Keratinocyte (primary cell): ENCODE measurements around the gene BCL11B.

Experiments
- EZH2 ChIP-seq: IDR thresholded peaks from one replicate; pipeline ENCODE4 v1.6.1; 2012; ENCODE audit warnings: inconsistent platforms, mild to moderate bottlenecking, low read length, moderate library complexity
- TF ChIP-seq, protein P1 (sequence below), 3 experiments: IDR thresholded peaks in 1 of 3; conservative IDR thresholded peaks in 1 of 3; optimal IDR thresholded peaks in 1 of 3; 2 replicates in 2 of 3; 3 replicates in 1 of 3; pipeline versions ENCODE3 to v1.5.1; 2011; ENCODE audit warnings: low read length in 3 of 3, mild to moderate bottlenecking in 3 of 3, moderate library complexity in 2 of 3, control low read depth in 1 of 3, inconsistent platforms in 1 of 3; ENCODE audit not compliant: insufficient read depth in 2 of 3; ENCODE audit errors: extremely low read depth in 1 of 3

DNA sequence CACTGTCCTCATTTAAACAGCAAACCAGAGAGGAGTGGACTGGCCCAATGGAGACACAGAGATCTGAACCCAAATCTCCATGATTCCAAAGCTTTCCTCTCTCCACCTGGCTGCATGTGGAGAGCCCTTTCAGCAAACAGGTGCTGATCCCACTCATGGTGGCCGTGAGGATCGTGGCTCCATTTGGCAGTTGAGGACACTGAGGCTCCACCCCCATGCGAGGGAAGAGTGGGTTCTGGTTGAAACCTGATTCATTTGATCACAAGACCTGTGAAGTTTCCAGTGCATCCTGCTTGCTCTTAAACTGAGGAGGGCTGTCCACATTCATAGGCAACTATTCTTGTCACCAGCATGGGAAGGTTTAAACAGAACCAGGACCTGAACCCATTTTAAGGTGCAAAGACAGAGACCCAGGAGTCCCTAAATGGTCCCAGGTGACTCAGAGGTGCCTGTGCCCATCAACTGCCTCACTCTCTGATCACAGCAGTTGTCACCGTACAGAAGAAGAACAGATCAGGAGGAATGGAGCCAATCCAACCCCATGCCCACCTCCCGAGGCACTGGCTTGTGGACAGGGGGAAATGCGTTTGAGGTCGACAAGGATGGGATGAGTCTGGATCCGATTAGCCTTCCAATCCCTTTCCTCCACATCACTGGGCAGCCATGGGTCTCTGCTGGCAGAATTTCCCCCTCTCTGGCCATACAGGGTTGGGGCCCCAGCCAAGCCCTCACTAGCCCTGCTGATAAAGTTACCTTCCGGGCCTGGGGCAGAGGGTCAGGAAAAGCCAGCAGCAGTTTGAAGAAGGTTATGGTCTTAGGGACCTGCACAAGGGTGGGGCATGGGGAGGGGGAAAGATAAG is 45.5 kb upstream of the BCL11B start:
- TF ChIP-seq, protein P1, sequence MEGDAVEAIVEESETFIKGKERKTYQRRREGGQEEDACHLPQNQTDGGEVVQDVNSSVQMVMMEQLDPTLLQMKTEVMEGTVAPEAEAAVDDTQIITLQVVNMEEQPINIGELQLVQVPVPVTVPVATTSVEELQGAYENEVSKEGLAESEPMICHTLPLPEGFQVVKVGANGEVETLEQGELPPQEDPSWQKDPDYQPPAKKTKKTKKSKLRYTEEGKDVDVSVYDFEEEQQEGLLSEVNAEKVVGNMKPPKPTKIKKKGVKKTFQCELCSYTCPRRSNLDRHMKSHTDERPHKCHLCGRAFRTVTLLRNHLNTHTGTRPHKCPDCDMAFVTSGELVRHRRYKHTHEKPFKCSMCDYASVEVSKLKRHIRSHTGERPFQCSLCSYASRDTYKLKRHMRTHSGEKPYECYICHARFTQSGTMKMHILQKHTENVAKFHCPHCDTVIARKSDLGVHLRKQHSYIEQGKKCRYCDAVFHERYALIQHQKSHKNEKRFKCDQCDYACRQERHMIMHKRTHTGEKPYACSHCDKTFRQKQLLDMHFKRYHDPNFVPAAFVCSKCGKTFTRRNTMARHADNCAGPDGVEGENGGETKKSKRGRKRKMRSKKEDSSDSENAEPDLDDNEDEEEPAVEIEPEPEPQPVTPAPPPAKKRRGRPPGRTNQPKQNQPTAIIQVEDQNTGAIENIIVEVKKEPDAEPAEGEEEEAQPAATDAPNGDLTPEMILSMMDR (optimal IDR thresholded peaks at IDR 0.05 in 1 of 3, IDR thresholded peaks at IDR 0.05 in 1 of 3, conservative IDR thresholded peaks at IDR 0.05 in 1 of 3; ENCODE audit: extremely low read depth in 1 of 3, insufficient read depth in 2 of 3, low read length in 3 of 3) = no peak
- no peak for TF ChIP-seq EZH2
